HepG2 (cell line): Measurements from ENCODE around the gene MYO18B. TPM values are rescaled to one million over a fixed set of nuclear protein-coding genes. Genes with fewer than 3 reads are reported as not detected.

ENCODE experiments used
- ATAC-seq: fragments of 200-7000 bp; cut with Tn5 transposase; 3 replicates; pipeline ENCODE4 v1.9.1; 2020; ENCODE audit warnings: mild to moderate bottlenecking, moderate library complexity
- BruUV-seq: library from RNA; stranded (reverse); fragments of 400-500 nt; replicated peaks from 2 replicates; lab custom pipeline; 2021; lab: Mats Ljungman, UMichigan
- CTCF ChIA-PET: fragments of 300-600 bp; formaldehyde crosslinking; extraction: SDS; loops from one replicate; lab custom pipeline; 2021; ENCODE audit warnings: low total read pairs, inconsistent platforms, low intra/inter-chr PET ratio; lab: Yijun Ruan, JAX
- POLR2A ChIA-PET: fragments of 350-600 bp; sonication (Branson Sonifier 250); formaldehyde crosslinking; loops from one replicate; lab custom pipeline; 2020; ENCODE audit warnings: antibody characterized with exemption, inconsistent platforms; lab: Yijun Ruan, JAX
- DNase-seq: peaks from one replicate; pipeline ENCODE4 v3.0.0-alpha.2; 2015; ENCODE audit warnings: low spot score
- FAIRE-seq: peaks from 3 replicates; lab custom pipeline; 2011; peaks lifted over from hg19 to GRCh38; lab: Jason Lieb, UNC
- H2AFZ ChIP-seq: one replicate; pipeline ENCODE4 v1.6.1; 2011; ENCODE audit warnings: low read length, inconsistent platforms
- H3K27ac ChIP-seq: fragments of 300-600 bp; 3 replicates; pipeline ENCODE4 v1.8.0; 2011; ENCODE audit warnings: mixed run types, mild to moderate bottlenecking, mixed read lengths, low read length, inconsistent platforms; ENCODE audit not compliant: insufficient read depth; ENCODE audit errors: extremely low read length
- H3K27me3 ChIP-seq, 2 experiments: fragments of 200-600 bp in 1 of 2; 2 replicates in 1 of 2; 3 replicates in 1 of 2; pipeline versions ENCODE4 v1.6.0 to v1.8.0; 2011; ENCODE audit warnings: low read length in 2 of 2, mild to moderate bottlenecking in 2 of 2, moderate library complexity in 2 of 2, inconsistent platforms in 1 of 2; ENCODE audit not compliant: insufficient read depth in 2 of 2, control insufficient read depth in 1 of 2
- H3K36me3 ChIP-seq, 2 experiments: fragments of 200-600 bp in 1 of 2; replicated peaks in 1 of 2; 2 replicates in 1 of 2; 3 replicates in 1 of 2; pipeline versions ENCODE4 v1.5.1 to v1.8.0; 2011; ENCODE audit warnings: low read length in 2 of 2, inconsistent platforms in 1 of 2; ENCODE audit not compliant: insufficient read depth in 2 of 2, control insufficient read depth in 1 of 2
- H3K4me1 ChIP-seq: 2 replicates; pipeline ENCODE4 v1.5.1; 2012; ENCODE audit warnings: low read length, inconsistent platforms; ENCODE audit not compliant: insufficient read depth
- H3K4me2 ChIP-seq: 2 replicates; pipeline ENCODE4 v1.6.0; 2011; ENCODE audit warnings: low read depth, low read length, inconsistent platforms
- H3K4me3 ChIP-seq, 3 experiments: fragments of 200-600 bp in 1 of 3; sonication (generic), shearing (Covaris generic) in 1 of 3; replicated peaks in 1 of 3; 2 replicates each; pipeline ENCODE4 v1.5.1; 2011 to 2016; ENCODE audit warnings: low read length in 3 of 3, inconsistent platforms in 2 of 3, low read depth in 2 of 3, mild to moderate bottlenecking in 2 of 3, control low read depth in 1 of 3, mixed read lengths in 1 of 3; ENCODE audit not compliant: insufficient read depth in 1 of 3
- H3K79me2 ChIP-seq: one replicate; pipeline ENCODE4 v1.6.1; 2011; ENCODE audit warnings: low read length, inconsistent platforms; ENCODE audit not compliant: insufficient read depth
- H3K9ac ChIP-seq: 2 replicates; pipeline ENCODE4 v1.6.0; 2011; ENCODE audit warnings: mild to moderate bottlenecking, low read depth, low read length, inconsistent platforms; ENCODE audit not compliant: insufficient read depth
- H3K9me3 ChIP-seq: 2 replicates; pipeline ENCODE4 v1.5.1; 2012; ENCODE audit warnings: mild to moderate bottlenecking, low read length
- H4K20me1 ChIP-seq: 2 replicates; pipeline ENCODE4 v1.6.0; 2011; ENCODE audit warnings: inconsistent platforms, mild to moderate bottlenecking, low read length, moderate library complexity; ENCODE audit not compliant: insufficient read depth
- AFF4 ChIP-seq: sonication (generic); formaldehyde crosslinking; IDR thresholded peaks from 2 replicates; pipeline ENCODE4 v1.4.0; 2020; ENCODE audit warnings: missing genetic modification reagents
- WGBS: methylation state at CpG from one replicate; pipeline ENCODE4 v1.1.6; 2017; ENCODE audit warnings: low lambda C conversion rate; 5-methylcytosine and 5-hydroxymethylcytosine counted together
- in situ Hi-C: cut with HindIII; loops from 2 replicates; pipeline ENCODE4 v1.10.0; 2017; ENCODE audit warnings: low pct_unique_long_range_greater_than_20kb; ENCODE audit not compliant: extremely low pct_ligation_motif_present
- intact Hi-C: fragments of 100-400 bp; cut with micrococcal nuclease; formaldehyde crosslinking; loops from one replicate; pipeline ENCODE4 v1.10.0; 2022; ENCODE audit not compliant: unreplicated experiment
- polyA plus RNA-seq, 8 experiments: library from polyadenylated mRNA; depleted of rRNA in 3 of 8; stranded (reverse) in 7 of 8; unstranded in 1 of 8; fragments of >200 nt; fragmentation: Illumina TruSeq in 4 of 8; extraction: Trizol in 4 of 8; gene quantifications; 2 replicates each; pipeline versions ENCODE4 v1.2.1 to v1.2.3, GENCODE V29; 2011 to 2016; ENCODE audit warnings: low read depth in 4 of 8, missing spikeins in 1 of 8, mixed read lengths in 1 of 8; ENCODE audit not compliant: insufficient read depth in 1 of 8
- total RNA-seq, 5 experiments: library from RNA; depleted of rRNA; stranded (reverse); fragments of >200 nt; fragmentation: Illumina TruSeq; extraction: Trizol; gene quantifications; 2 replicates each; pipeline ENCODE4 v1.2.3, GENCODE V29; 2016; ENCODE audit warnings: low read depth in 1 of 5
- TF ChIP-seq, protein P1 (sequence below): sonication (generic); formaldehyde crosslinking; IDR thresholded peaks from 2 replicates; pipeline ENCODE4 v1.4.0; 2020; ENCODE audit warnings: mild to moderate bottlenecking, missing genetic modification reagents

MYO18B gene
- total and polyA plus RNA-seq, 2 of the 13 experiments (the other 11 are each of a cell fraction or from before 2014, with no cell fraction given), result 0.01 TPM; not detected in 1

DNA sequence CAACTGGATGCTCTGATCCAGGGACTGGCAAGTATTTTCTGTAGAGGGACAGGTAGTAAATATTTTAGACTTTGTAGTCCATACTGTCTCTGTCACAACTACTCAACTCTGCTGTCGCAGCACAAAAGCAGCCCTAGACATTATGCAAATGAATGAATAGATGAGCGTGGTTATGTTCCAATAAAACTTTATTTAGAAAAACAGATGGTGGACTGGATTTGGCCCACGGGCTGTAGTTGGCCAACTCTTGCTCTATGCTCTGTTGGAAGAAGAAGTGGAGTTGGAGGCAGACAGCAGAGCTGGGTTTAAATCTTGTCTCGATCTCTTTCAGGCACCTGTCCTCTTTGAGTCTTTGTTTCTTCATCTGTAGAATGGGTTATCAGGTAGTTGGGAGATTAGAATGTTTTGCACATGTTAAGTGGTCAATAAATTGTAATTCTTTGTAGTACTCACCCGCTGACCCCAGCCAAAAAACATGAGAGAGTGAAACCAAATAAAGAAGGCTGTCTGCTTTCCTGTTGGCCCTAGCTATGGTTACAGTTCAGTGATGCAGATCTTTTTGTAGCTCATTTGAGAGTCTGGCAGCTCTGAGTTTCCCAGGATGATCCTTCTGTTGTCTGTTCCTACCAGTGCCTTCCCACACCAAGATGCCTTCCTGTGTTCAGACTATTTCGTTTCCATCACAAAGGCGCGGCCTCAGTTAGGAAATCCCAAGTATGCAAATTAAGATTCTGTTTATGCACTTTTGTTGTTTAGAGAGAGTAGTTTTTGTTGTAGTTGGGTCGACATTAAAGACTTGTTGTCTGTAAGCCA is 229.2 kb downstream of the MYO18B start:
- 39% methylated on average over 9 of the region's 9 CpGs for WGBS
- ChIA-PET POLR2A (no interaction called here), CTCF (no interaction called here)
- Histone ChIP-seq H3K27me3 (no peaks in the 10 kb centered on the region), H3K4me3 (no peak overlapping the region), H3K79me2 (no peaks in the 10 kb centered on the region), H3K9me3 (no peaks in the 10 kb centered on the region), H3K27ac (no peak overlapping the region), H3K9ac (no peak overlapping the region), H3K36me3 (no peaks in the 10 kb centered on the region), H4K20me1 (no peaks in the 10 kb centered on the region), H2AFZ (no peak overlapping the region), H3K4me2 (no peak overlapping the region), H3K4me1 (no peaks in the 10 kb centered on the region)
- ATAC-seq, result no peak
- in situ Hi-C loops (no loop called here), intact Hi-C loops (no loop called here)
- no peak for FAIRE-seq
- DNase-seq, result no peak
- BruUV-seq, result no TSS peak
- no peak for TF ChIP-seq AFF4
- TF ChIP-seq, protein P1, sequence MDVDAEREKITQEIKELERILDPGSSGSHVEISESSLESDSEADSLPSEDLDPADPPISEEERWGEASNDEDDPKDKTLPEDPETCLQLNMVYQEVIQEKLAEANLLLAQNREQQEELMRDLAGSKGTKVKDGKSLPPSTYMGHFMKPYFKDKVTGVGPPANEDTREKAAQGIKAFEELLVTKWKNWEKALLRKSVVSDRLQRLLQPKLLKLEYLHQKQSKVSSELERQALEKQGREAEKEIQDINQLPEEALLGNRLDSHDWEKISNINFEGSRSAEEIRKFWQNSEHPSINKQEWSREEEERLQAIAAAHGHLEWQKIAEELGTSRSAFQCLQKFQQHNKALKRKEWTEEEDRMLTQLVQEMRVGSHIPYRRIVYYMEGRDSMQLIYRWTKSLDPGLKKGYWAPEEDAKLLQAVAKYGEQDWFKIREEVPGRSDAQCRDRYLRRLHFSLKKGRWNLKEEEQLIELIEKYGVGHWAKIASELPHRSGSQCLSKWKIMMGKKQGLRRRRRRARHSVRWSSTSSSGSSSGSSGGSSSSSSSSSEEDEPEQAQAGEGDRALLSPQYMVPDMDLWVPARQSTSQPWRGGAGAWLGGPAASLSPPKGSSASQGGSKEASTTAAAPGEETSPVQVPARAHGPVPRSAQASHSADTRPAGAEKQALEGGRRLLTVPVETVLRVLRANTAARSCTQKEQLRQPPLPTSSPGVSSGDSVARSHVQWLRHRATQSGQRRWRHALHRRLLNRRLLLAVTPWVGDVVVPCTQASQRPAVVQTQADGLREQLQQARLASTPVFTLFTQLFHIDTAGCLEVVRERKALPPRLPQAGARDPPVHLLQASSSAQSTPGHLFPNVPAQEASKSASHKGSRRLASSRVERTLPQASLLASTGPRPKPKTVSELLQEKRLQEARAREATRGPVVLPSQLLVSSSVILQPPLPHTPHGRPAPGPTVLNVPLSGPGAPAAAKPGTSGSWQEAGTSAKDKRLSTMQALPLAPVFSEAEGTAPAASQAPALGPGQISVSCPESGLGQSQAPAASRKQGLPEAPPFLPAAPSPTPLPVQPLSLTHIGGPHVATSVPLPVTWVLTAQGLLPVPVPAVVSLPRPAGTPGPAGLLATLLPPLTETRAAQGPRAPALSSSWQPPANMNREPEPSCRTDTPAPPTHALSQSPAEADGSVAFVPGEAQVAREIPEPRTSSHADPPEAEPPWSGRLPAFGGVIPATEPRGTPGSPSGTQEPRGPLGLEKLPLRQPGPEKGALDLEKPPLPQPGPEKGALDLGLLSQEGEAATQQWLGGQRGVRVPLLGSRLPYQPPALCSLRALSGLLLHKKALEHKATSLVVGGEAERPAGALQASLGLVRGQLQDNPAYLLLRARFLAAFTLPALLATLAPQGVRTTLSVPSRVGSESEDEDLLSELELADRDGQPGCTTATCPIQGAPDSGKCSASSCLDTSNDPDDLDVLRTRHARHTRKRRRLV, result no peak
- TF ChIP-seq, all 625 proteins: peak for 0
